ENCODE measurements around the gene BMPR2. TPM values are rescaled to one million over a fixed set of nuclear protein-coding genes. Genes with fewer than 3 reads are reported as not detected.
"Not testable (repeated sequence)": the region's sequence is repeated elsewhere in the genome, so short reads cannot be mapped to it uniquely, and the experiment has no call there.

The BMPR2 gene
- total and polyA plus RNA-seq, 2 donors (not counting 1 experiment from before 2014, with no cell fraction given) = 3.1 to 24.6 TPM

GRCh38 chr2:202353430-202353829, 22.7 kb upstream of the BMPR2 start:
- H4K20me1 ChIP-seq (ENCODE audit: control insufficient read depth, insufficient read depth, low read length, poor library complexity, severe bottlenecking) = no peaks in the 10 kb centered on the region
- intact Hi-C loops (cut with micrococcal nuclease) = no loop called here
- no peaks in the 10 kb centered on the region for H3K9me3 ChIP-seq (ENCODE audit: control extremely low read depth in 1 of 3, control insufficient read depth in 2 of 3, insufficient read depth in 1 of 3, low read length in 2 of 3)
- no peak overlapping the region for H3K27ac Mint-ChIP-seq
- TF ChIP-seq EZH2 (IDR thresholded peaks at IDR 0.05; ENCODE audit: borderline replicate concordance, insufficient read depth, low read depth, low read length, poor library complexity, severe bottlenecking) = no peak
- TF ChIP-seq CTCF (IDR thresholded peaks at IDR 0.05) = no peak
- 100% methylated on average over 1 of the region's 2 CpGs for WGBS (ENCODE audit: insufficient coverage)
- H3K4me3 Mint-ChIP-seq = no peak overlapping the region
- H3K9me3 Mint-ChIP-seq (ENCODE audit: insufficient read depth) = no peaks in the 10 kb centered on the region
- no peak overlapping the region for H3K4me3 ChIP-seq (ENCODE audit: control extremely low read depth in 1 of 5, extremely low read depth in 1 of 5, insufficient read depth in 1 of 5, low read depth in 2 of 5, low read length in 4 of 5)
- H3K27ac ChIP-seq (ENCODE audit: low read length in 2 of 2) = no peak overlapping the region
- H3K4me1 Mint-ChIP-seq = no peaks in the 10 kb centered on the region
- ATAC-seq (ENCODE audit: low read depth) (no peak), DNase-seq (no peak)
- no peaks in the 10 kb centered on the region for H3K27me3 Mint-ChIP-seq
- no peaks in the 10 kb centered on the region for H3K4me1 ChIP-seq (ENCODE audit: control insufficient read depth in 2 of 2, insufficient read depth in 2 of 2, low read length in 2 of 2)
- no peaks in the 10 kb centered on the region for H3K36me3 ChIP-seq (replicated peaks in 1 of 2; ENCODE audit: control extremely low read depth in 1 of 2, control insufficient read depth in 1 of 2, extremely low read depth in 1 of 2, insufficient read depth in 2 of 2, low read length in 1 of 2)
- no peak overlapping the region for H2AFZ ChIP-seq (ENCODE audit: insufficient read depth, low read depth, low read length, poor library complexity, severe bottlenecking)
- H3K9ac ChIP-seq (ENCODE audit: low read length) = no peak overlapping the region
- no peaks in the 10 kb centered on the region for H3K27me3 ChIP-seq (replicated peaks in 1 of 4; ENCODE audit: control extremely low read depth in 1 of 4, control insufficient read depth in 3 of 4, insufficient read depth in 4 of 4, low read length in 3 of 4)
- H3K79me2 ChIP-seq (ENCODE audit: control insufficient read depth, insufficient read depth, low read length) = no peaks in the 10 kb centered on the region
- POLR2A ChIA-PET = interaction anchor here (0.6 kb wide), 1 partner anchor 117 kb away, joined by 6 read pairs; no protein-coding TSS in a partner anchor
- H3K4me2 ChIP-seq (replicated peaks; ENCODE audit: low read depth, low read length, poor library complexity, severe bottlenecking) = no peak overlapping the region
- CTCF ChIA-PET = no interaction called here

GRCh38 chr2:202355993-202356505, 20.1 kb upstream of the BMPR2 start:
- Histone ChIP-seq H3K4me3 (ENCODE audit: control extremely low read depth in 1 of 5, extremely low read depth in 1 of 5, insufficient read depth in 1 of 5, low read depth in 2 of 5, low read length in 4 of 5) (no peak overlapping the region), H4K20me1 (ENCODE audit: control insufficient read depth, insufficient read depth, low read length, poor library complexity, severe bottlenecking) (no peaks in the 10 kb centered on the region), H3K27me3 (replicated peaks in 1 of 4; ENCODE audit: control extremely low read depth in 1 of 4, control insufficient read depth in 3 of 4, insufficient read depth in 4 of 4, low read length in 3 of 4) (no peaks in the 10 kb centered on the region), H3K4me2 (replicated peaks; ENCODE audit: low read depth, low read length, poor library complexity, severe bottlenecking) (no peak overlapping the region), H3K9me3 (ENCODE audit: control extremely low read depth in 1 of 3, control insufficient read depth in 2 of 3, insufficient read depth in 1 of 3, low read length in 2 of 3) (no peaks in the 10 kb centered on the region), H3K9ac (ENCODE audit: low read length) (no peak overlapping the region), H3K79me2 (ENCODE audit: control insufficient read depth, insufficient read depth, low read length) (no peaks in the 10 kb centered on the region), H3K36me3 (replicated peaks in 1 of 2; ENCODE audit: control extremely low read depth in 1 of 2, control insufficient read depth in 1 of 2, extremely low read depth in 1 of 2, insufficient read depth in 2 of 2, low read length in 1 of 2) (no peaks in the 10 kb centered on the region), H3K4me1 (ENCODE audit: control insufficient read depth in 2 of 2, insufficient read depth in 2 of 2, low read length in 2 of 2) (no peaks in the 10 kb centered on the region), H2AFZ (ENCODE audit: insufficient read depth, low read depth, low read length, poor library complexity, severe bottlenecking) (no peak overlapping the region), H3K27ac (ENCODE audit: low read length in 2 of 2) (no peak overlapping the region)
- DNase-seq = no peak
- Mint-ChIP-seq H3K27me3 (no peaks in the 10 kb centered on the region), H3K9me3 (ENCODE audit: insufficient read depth) (no peaks in the 10 kb centered on the region), H3K27ac (no peak overlapping the region), H3K4me1 (no peaks in the 10 kb centered on the region), H3K4me3 (no peak overlapping the region)
- ChIA-PET CTCF (no interaction called here), POLR2A (no interaction called here)
- no CpG with 5 or more reads among the region's 1 CpG for WGBS (ENCODE audit: insufficient coverage)
- no peak for ATAC-seq (ENCODE audit: low read depth)
- intact Hi-C loops (cut with micrococcal nuclease) = no loop called here
- TF ChIP-seq EZH2 (IDR thresholded peaks at IDR 0.05; ENCODE audit: borderline replicate concordance, insufficient read depth, low read depth, low read length, poor library complexity, severe bottlenecking) (no peak), CTCF (IDR thresholded peaks at IDR 0.05) (no peak)

GRCh38 chr2:202358924-202359323, 17.2 kb upstream of the BMPR2 start:
- intact Hi-C loops (cut with micrococcal nuclease); H3K4me3 Mint-ChIP-seq; H3K9me3 ChIP-seq (ENCODE audit: control extremely low read depth in 1 of 3, control insufficient read depth in 2 of 3, insufficient read depth in 1 of 3, low read length in 2 of 3); H3K4me1 ChIP-seq (ENCODE audit: control insufficient read depth in 2 of 2, insufficient read depth in 2 of 2, low read length in 2 of 2); H3K27me3 ChIP-seq (replicated peaks in 1 of 4; ENCODE audit: control extremely low read depth in 1 of 4, control insufficient read depth in 3 of 4, insufficient read depth in 4 of 4, low read length in 3 of 4); H3K4me1 Mint-ChIP-seq; H3K27ac Mint-ChIP-seq; H3K27ac ChIP-seq (ENCODE audit: low read length in 2 of 2); ATAC-seq (ENCODE audit: low read depth); H3K36me3 ChIP-seq (replicated peaks in 1 of 2; ENCODE audit: control extremely low read depth in 1 of 2, control insufficient read depth in 1 of 2, extremely low read depth in 1 of 2, insufficient read depth in 2 of 2, low read length in 1 of 2); H3K9ac ChIP-seq (ENCODE audit: low read length); H3K79me2 ChIP-seq (ENCODE audit: control insufficient read depth, insufficient read depth, low read length); H3K27me3 Mint-ChIP-seq; DNase-seq; CTCF ChIA-PET; POLR2A ChIA-PET; H2AFZ ChIP-seq (ENCODE audit: insufficient read depth, low read depth, low read length, poor library complexity, severe bottlenecking); H3K9me3 Mint-ChIP-seq (ENCODE audit: insufficient read depth); H3K4me3 ChIP-seq (ENCODE audit: control extremely low read depth in 1 of 5, extremely low read depth in 1 of 5, insufficient read depth in 1 of 5, low read depth in 2 of 5, low read length in 4 of 5); H3K4me2 ChIP-seq (replicated peaks; ENCODE audit: low read depth, low read length, poor library complexity, severe bottlenecking); H4K20me1 ChIP-seq (ENCODE audit: control insufficient read depth, insufficient read depth, low read length, poor library complexity, severe bottlenecking): not testable (repeated sequence)
- WGBS (ENCODE audit: insufficient coverage) = 98% methylated on average over 6 of the region's 8 CpGs
